ENCODE measurements around the gene HINFP.
A peak's percentile ranks its signal among the peaks of the same experiment; 100 is the strongest.

HINFP gene

DNA sequence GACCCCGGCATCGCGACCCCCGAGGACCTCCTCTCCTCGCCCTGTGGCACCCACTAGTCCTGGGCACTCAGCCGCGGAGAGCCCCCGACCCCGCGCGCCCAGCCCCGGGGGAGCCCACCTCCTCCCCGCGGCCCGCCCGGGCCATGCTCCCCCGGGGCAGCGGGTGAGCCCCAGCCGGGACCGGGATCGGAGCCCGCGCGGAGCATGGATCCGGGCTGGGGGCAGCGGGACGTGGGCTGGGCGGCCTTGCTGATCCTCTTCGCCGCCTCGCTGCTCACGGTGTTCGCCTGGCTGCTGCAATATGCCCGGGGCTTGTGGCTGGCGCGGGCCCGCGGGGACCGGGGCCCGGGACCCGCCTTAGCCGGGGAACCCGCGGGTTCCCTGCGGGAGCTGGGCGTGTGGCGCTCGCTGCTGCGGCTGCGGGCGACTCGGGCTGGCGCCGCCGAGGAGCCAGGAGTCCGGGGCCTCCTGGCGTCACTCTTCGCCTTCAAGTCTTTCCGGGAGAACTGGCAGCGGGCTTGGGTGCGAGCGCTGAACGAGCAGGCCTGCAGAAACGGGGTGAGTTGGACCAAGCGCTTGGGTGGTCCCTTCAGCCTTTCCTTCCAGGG is 13.7 kb upstream of the HINFP start:
- DNase-seq (ENCODE audit: low read depth): no peak
- TF ChIP-seq, protein P1, sequence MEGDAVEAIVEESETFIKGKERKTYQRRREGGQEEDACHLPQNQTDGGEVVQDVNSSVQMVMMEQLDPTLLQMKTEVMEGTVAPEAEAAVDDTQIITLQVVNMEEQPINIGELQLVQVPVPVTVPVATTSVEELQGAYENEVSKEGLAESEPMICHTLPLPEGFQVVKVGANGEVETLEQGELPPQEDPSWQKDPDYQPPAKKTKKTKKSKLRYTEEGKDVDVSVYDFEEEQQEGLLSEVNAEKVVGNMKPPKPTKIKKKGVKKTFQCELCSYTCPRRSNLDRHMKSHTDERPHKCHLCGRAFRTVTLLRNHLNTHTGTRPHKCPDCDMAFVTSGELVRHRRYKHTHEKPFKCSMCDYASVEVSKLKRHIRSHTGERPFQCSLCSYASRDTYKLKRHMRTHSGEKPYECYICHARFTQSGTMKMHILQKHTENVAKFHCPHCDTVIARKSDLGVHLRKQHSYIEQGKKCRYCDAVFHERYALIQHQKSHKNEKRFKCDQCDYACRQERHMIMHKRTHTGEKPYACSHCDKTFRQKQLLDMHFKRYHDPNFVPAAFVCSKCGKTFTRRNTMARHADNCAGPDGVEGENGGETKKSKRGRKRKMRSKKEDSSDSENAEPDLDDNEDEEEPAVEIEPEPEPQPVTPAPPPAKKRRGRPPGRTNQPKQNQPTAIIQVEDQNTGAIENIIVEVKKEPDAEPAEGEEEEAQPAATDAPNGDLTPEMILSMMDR (IDR thresholded peaks at IDR 0.05; ENCODE audit: control insufficient read depth, insufficient read depth, low read depth, low read length, missing control alignments): no peak
- H3K4me3 ChIP-seq (ENCODE audit: control insufficient read depth, low read depth, low read length): peak overlapping the region; percentile 77

DNA sequence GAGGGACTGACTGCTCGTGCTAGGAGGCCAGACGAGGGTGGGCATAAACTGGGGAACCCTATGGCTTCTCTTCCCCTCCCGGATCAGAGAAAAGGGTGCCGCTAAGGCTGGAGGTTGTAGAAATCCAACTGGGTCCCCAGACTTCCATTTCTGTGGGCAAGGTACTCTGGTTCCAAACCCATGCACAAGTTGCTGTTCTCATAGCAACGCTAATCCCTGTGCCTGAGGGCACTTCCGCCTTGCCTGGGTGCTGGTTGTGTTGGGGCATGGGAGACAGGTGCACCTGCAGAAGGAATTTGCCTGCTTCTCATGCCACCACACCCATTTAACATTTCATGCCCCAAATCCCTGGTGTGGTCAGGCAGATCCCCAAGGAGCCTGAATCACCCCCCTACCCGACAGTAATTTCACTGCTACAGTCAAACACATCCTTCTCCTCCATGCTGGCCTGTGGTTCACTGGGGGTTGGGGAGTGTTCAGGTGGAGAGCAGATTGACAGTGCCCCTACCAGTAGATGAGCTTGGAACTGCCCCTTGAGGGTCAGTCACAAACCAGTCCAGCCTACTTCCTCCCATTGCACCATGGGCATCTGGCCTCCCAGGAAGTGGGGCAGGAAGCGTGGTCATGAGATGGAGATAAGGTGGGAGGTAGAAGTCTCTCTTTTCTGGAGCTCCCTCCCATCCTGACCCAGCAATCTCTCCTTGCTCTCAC is 13.1 kb upstream of the HINFP start:
- H3K4me3 ChIP-seq (ENCODE audit: control insufficient read depth, low read depth, low read length): peak overlapping the region; percentile 77
- TF ChIP-seq, protein P1 (IDR thresholded peaks at IDR 0.05; ENCODE audit: control insufficient read depth, insufficient read depth, low read depth, low read length, missing control alignments): no peak
- DNase-seq (ENCODE audit: low read depth): no peak

DNA sequence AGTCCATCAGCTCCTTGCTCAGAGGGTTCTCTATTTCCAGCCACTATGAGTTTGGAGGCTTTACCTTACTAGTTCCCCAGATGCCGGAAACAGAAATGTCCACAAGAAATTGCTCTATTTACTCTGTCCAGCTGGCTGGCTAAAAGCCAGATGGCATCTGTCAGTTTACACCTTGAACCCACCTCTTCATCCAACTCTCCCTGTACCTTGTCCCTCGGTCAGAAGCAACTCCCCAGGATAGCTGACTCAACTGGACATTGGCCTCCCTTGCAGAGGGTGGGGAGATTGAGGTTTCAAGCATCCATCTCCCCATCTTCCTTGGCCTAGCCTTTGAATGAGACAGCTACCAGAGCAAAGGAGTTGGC is 12.5 kb upstream of the HINFP start:
- peak overlapping the region; percentile 77 for H3K4me3 ChIP-seq (ENCODE audit: control insufficient read depth, low read depth, low read length)
- TF ChIP-seq, protein P1 (IDR thresholded peaks at IDR 0.05; ENCODE audit: control insufficient read depth, insufficient read depth, low read depth, low read length, missing control alignments): no peak
- no peak for DNase-seq (ENCODE audit: low read depth)

DNA sequence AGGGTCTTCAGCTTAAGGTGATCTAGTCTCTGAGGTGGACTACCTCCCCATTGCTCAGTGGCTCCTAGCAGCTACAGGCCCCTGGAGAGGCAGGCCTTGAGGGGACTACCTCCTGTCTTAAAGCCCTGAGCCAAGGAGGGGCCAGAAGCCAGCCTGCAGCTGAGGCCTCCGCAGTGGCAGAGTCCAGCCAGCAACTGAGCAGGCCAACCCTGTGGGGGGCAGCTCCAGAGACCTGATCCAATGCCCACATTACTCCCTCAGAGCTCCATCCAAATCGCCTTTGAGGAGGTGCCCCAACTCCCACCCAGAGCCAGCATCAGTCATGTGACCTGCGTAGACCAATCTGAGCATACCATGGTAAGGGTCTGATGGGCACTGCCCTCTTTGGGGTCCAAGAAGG is 11.5 kb upstream of the HINFP start:
- TF ChIP-seq, protein P1 (IDR thresholded peaks at IDR 0.05; ENCODE audit: control insufficient read depth, insufficient read depth, low read depth, low read length, missing control alignments): no peak
- H3K4me3 ChIP-seq (ENCODE audit: control insufficient read depth, low read depth, low read length): no peak overlapping the region
- DNase-seq (ENCODE audit: low read depth): no peak

DNA sequence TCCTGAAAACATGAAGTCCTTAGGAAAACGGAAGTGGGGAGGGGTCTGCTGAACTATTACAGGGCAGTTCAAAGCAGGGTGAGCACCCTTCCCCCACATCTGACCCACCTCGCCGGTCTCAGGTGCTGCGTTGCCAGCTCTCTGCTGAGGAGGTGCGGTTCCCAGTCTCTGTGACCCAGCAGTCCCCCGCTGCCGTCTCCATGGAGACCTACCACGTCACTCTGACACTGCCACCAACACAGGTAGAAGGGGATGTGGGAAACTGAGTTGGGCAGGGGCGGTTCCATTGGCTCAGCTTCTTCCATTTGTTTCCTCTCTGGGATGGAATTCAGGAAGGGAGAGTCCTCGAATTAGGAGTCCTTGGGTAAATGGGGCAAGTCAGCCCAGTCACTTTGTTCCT is 10.9 kb upstream of the HINFP start:
- no peak for DNase-seq (ENCODE audit: low read depth)
- H3K4me3 ChIP-seq (ENCODE audit: control insufficient read depth, low read depth, low read length): no peak overlapping the region
- TF ChIP-seq, protein P1 (IDR thresholded peaks at IDR 0.05; ENCODE audit: control insufficient read depth, insufficient read depth, low read depth, low read length, missing control alignments): no peak

DNA sequence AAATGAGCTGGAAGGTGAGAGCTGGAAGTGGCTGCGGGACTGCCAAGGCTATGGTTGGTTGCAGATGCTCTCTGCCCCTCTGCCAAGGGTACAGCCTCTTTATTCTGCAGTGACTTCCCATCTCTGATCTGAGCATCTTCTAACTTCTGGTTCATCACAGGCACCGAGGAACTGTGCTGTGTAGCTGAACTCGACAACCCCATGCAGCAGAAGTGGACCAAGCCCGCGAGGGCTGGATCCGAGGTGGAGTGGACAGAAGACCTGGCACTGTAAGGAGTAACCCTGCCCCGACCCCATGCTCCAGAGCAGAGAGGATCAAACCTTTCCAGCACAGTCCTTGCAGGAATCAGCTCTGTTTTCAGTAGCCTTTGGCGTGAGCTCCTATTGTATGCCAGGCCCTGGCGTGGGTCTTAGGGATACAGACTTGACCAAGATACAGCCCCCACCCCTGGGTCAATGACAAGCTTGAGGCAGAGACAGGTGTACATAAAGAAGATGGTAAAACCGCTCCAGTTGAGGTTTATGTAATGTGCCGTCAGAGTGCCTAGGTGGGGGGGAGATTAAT is 9.9 kb upstream of the HINFP start:
- H3K4me3 ChIP-seq (ENCODE audit: control insufficient read depth, low read depth, low read length): no peak overlapping the region
- TF ChIP-seq, protein P1 (IDR thresholded peaks at IDR 0.05; ENCODE audit: control insufficient read depth, insufficient read depth, low read depth, low read length, missing control alignments): no peak
- DNase-seq (ENCODE audit: low read depth): no peak

Data from AG09309 (cell line).